GM19372 (cell line): ENCODE measurements around the gene KIF5A.
A peak's percentile ranks its signal among the peaks of the same experiment; 100 is the strongest.
"Not testable (repeated sequence)": the region's sequence is repeated elsewhere in the genome, so short reads cannot be mapped to it uniquely, and the experiment has no call there.

Experiments
- ATAC-seq: cut with Tn5 transposase; IDR thresholded peaks from one replicate; pipeline ENCODE4 v1.9.1; 2021; ENCODE audit warnings: mild to moderate bottlenecking, low read depth, moderate library complexity; ENCODE audit not compliant: unreplicated experiment

KIF5A gene

DNA sequence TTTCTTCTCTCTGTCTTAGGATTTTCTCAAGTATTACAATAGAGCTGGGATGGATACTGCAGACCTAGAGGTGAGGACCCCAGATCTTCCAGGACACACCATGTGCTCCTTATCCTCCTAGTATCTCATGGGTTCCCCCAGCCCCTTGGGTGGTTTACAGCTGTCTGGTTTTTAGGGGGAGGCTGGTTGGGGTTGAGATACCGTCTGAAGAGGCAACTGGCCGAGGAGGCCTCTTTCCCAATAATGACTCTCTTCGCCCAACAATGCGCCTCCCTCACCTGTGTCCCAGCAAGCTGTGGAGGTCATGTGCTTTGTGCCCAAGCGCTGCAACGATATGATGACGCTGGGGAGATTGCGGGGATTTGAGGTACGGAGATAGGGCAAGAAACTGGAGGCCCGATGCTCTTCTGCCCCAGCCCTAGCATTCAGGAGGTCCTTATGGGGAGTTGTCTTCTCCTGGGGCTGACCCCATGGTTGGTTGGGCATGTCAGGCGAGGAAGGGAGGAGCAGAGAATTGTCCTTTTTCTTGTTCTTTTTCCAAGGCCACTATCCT, 65.2 kb downstream of the KIF5A start:
- ATAC-seq = no peak

DNA sequence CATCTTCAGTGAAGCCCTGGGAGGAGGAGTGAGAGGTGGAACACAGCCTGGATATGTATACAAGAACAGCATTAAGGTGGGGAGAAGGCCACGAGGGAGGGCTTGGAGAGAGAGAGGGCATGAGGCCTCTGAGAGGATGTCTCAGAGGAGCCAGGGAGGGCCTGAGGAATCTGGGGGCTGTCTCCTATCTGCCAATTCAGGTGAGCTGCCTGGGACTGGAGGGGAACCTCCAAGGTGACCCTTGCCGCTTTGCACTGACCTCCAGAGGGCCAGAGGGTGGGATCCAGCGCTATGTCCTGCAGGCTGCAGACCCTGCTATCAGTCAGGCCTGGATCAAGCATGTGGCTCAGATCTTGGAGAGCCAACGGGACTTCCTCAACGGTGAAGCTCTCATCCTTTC, 65.8 kb downstream of the KIF5A start:
- no peak for ATAC-seq

DNA sequence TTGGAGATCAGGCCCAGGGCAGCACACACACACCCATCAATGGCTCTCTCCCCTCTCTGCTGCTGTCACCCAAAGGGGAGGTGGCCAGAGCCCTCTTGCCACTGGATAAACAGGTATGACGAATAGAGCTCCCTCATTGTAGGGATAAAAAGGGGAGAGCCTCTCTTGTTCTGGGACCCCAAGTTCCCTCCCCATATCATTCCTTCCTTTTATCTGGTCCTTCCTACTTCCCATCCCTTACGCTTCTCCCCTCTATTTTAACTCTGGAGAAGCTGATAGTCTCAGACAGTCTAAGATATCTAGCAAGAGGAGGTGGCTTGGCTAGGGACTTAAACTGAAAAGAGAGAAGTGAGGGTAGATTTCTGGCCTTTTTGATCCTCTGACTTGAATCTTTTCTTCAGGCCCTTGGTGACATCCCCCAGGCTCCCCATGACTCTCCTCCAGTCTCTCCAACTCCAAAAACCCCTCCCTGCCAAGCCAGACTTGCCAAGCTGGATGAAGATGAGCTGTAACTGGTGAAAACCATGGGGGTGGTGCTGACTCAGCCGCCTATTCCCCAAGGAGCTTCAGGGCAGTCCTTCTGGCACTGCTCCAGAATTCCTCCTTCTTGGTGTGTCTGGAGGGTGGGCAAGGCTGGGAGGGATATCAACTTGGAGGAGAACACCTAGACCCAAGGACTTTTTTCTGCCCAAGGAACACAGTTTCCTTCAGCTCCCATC, 66.7 kb downstream of the KIF5A start:
- no peak for ATAC-seq

DNA sequence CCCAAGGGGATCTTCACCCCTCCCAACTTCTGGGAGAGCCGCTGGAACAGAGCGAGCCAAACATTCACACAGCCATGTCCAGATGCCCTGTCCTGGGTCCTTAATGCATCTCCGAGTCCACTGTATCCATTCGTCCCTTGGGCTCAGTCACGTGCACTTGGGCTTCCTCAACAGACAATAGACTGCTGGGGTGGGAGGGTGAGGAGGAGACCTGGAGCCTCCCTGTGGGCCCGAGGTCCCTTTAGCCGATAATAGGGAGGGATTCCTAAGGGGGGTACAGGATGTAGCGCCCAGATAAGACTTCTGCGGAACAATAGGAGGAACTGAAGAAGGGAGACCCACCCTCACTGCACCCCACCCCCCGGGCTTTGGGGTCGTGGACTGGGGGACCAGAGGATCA, 68.1 kb downstream of the KIF5A start:
- ATAC-seq = no peak

DNA sequence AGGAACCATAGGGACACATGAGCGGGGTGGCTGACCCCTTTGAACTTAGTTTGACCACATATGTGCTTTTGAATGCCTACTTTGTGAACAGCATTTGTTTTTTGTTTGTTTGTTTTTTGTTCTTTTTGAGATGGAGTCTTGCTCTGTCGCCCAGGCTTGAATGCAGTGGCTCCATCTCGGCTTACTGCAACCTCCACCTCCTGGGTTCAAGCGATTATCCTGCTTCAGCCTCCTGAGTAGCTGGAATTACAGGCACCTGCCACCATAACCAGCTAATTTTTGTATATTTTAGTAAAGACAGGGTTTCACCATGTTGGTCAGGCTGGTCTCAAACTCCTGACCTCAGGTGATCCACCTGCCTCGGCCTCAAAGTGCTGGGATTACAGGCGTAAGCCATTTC, 68.6 kb downstream of the KIF5A start:
- not testable (repeated sequence) for ATAC-seq

DNA sequence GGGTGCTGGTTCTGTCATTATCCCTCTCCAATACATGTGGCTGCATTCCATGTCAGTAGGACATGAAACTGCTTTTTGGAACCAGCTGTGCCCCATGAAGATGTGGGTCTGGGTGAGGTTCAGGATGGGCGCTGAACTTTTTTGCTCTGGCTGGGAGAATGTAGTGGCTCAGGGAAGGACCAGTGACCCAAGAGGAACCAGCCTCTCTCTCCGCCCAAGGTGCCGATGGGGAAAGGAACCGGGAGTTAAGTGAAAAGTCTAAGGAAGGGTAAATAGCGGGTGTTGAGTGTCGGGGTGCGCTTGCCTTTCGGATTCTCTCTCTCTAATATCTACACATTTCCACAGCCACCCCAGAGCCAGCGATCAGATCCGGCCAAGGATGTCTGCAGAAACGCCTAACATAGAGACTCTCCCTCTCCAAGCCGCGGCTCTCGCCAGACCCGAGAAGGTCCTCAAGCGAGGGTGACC, 69.2 kb downstream of the KIF5A start:
- no peak for ATAC-seq

DNA sequence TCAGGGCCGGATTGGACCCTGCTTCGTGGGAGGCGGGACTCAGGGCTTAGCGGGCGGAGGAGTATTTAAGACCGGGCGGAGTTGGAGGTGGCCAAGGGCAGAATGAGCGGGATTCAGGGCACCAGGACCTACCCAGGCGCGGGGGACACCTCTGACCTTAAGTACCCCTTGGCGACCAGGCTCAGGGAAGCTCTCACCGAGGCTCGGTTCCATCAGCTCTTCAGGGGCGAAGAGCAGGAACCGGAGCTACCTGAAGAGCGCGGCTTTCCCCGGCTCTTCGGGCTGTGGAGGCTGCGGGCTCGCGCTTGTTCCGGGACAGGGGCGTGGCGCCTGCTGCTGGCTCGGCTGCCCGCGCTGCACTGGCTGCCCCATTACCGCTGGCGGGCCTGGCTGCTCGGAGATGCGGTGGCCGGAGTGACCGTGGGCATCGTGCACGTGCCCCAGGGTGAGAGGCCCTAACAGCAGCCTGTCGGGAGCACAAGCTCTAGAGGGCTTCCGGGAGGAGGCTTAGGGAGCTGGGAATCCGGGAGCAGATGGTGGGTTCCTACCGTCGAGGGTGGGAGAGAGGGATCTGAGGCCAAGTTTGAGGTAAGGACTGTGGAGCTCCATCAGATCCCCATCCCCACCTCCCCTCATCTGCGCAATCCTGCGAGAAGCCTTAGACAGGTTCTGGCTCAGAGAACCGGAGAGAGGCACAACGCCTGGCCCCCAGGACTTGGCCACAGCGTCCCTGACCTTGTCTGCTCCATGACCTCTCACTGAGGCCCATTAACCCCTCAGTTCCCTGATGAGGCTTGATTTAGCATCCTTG, 69.8 kb downstream of the KIF5A start:
- no peak for ATAC-seq

DNA sequence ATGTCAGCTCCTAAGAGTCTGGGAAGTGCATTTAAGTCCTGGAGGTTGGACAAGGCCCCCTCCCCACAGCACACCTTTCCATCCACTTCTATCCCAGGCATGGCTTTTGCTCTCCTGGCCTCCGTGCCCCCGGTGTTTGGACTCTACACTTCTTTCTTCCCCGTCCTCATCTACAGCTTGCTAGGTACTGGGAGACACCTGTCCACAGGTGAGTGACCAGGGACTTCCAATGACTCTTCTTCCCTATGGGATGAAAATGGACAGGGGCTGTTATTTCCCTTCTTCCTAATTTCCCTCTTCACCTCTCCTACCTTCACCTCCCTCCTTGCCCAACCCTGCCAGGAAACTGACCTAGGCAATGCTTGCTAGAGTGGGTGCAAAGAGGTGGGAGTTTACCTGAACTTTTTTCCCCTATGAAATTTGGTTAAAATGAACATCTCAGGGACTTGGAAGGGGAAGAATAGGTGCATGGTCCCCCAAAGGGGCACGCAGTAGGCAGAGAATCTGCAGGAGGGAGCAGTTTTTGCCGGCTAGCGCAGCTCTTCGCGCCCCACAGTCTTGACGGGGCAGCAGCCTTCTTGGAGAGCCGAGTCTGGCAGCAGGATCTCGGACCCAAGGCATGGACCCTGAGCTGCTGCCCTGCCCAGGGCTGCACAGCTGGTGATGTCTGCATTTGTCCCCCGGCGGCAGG, 70.5 kb downstream of the KIF5A start:
- no peak for ATAC-seq

DNA sequence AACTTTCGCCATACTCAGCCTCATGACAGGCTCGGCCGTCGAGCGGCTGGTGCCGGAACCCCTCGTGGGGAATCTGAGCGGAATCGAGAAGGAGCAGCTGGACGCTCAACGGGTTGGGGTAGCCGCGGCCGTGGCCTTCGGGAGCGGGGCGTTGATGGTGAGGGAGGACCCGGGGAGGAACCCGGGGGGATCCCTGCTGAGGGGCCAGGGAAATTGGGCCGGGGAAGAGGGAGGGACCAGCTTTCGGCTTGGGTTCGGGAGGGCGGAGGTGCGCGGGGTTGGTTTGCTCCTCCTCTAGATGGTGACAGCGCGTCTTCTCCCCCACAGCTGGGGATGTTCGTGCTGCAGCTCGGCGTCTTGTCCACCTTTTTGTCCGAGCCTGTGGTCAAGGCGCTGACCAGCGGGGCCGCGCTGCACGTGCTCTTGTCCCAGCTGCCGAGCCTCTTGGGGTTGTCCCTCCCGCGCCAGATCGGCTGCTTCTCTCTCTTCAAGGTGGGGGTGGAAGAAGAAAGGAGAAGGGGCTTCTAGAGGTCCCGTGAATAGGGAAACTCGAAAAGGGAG, 71.2 kb downstream of the KIF5A start:
- no peak for ATAC-seq

DNA sequence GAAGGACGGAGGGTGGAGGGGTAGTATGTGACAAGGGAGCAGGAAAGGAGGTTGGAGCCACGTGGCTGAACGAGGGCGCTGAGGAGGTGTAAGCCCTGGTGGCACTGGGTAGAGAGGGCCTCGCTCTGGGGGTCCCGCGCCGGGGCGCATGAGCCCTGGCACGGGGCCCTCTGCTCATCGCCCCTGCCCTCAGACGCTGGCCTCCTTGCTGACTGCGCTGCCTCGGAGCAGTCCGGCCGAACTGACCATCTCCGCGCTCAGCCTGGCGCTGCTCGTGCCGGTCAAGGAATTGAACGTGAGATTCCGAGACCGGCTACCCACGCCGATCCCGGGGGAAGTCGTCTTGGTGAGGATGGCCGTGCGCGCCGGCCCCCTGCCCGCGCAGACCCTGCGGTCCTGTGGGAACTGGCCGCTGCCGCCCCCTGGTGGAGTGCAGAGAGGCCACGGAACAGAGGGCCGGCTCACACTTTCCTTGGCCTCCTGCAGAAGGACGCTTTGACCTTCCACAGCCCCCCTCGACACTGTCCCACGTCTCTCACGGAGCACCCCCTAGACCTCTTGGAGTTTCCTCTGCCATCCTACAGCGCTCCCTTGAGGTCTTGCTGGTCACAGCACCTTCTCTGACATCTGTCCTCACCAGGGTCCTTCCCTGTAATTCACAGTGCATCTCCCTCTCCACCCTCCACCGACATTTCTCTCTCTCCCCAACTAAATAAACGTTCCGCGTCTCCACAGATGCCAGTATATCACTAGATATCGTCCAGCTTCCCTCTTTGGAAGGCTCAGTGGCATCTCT, 71.9 kb downstream of the KIF5A start:
- ATAC-seq = peak; percentile 62

DNA sequence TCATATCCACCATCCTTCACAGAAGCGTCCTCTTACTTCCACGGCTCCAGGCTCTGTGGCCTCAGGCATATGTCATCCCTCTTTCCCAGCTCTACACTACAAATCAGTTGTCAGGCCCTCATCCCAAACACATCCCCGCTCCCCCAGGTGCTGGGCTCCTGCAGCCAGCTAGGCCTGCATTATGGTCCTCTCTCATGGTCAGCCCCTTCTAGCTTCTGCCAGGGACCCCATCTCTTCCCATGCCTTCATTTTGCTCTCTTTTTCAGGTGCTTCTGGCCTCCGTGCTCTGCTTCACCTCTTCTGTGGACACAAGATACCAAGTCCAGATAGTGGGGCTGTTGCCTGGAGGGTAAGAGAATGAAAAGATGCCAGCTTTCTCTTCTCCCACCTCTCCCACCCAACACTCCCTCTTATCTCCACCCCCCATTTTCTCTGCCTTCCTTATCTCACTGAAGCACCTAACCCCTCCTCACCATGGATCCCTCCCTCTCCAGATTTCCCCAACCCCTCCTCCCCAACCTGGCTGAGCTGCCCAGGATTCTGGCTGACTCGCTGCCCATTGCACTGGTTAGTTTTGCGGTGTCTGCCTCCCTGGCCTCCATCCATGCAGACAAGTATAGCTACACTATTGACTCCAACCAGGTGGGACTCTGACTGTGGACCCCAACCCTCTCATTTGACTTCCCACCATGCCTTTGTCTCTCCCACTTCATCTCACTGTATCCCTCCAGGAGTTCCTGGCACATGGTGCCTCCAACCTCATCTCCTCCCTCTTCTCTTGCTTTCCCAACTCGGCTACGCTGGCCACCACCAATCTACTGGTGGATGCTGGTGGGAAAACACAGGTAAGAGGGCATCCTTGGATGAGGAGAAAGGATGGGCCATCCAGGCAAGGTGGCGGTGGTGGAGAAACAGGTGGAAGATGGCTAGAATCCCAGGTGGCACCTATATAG, 72.7 kb downstream of the KIF5A start:
- ATAC-seq = no peak

DNA sequence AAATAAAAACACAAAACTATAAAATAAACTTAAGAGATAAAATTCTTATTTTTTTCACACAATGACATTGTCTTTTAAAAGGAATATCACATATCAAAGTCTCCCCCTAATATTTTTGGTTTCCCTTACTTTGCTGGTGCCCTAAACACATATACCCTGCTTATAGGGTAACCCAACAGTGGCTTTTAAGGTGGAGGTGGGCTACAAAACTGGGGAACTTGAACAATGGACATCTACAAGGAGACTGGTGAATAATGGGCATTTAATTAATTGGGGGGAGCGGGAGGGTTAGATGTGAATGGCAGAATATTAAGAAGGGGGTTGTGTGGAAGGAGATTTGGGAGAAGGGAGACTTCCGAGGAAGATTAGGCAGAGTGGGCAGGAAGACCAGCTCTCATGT, 73.5 kb downstream of the KIF5A start:
- no peak for ATAC-seq

DNA sequence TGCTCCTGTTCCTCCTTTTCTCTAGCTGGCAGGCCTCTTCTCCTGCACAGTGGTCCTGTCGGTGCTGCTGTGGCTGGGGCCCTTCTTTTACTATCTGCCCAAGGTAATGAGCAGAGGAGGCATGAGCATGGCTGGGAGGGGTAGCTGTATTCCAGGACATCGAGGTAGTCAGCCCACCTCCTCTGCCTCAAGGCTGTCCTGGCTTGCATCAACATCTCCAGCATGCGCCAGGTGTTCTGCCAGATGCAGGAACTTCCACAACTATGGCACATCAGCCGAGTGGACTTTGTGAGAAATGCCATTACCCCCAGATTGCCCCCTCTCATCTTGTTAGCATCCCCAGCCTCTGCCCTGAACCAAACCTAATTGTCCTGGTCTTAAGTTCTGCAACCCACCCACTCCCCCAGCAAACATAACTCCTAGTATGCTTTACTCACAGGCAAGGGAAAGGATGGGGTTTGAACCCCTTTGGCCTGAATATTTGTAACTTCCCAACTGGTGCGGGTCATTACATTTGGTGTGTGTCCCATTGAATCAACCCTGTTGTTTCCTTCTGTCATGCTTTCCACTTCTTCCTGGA, 74.1 kb downstream of the KIF5A start:
- ATAC-seq = no peak

DNA sequence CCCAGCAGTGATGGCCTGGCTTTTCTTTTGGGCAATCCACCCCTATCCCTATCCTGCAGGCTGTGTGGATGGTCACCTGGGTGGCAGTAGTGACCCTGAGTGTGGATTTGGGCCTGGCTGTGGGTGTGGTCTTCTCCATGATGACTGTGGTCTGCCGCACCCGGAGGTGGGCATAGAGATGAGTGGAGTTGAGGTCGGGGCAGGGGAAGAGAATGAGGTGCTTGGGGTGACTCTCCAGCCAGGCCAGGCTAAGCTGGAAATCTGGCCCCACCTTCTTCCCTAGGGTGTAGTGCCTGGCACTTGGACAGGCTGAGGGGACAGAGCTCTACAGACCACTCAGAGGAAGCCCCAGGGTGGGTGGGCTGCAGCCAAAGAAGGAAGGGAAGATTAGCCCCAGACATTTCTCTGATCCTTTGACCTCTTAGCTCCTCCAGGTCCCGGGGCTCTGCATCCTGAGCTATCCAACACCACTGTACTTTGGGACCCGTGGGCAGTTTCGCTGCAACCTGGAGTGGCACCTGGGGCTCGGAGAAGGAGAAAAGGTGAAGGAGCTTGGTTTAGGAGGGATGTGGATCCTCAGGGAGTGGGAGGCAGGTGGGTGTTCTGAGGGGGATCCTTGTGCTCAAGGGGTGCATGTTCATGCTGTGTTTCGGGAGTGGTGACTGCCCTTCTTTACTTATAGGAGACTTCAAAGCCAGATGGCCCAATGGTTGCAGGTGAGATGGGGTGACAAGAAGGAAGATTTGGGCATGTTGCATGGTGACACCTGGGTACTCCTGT, 74.8 kb downstream of the KIF5A start:
- no peak for ATAC-seq

DNA sequence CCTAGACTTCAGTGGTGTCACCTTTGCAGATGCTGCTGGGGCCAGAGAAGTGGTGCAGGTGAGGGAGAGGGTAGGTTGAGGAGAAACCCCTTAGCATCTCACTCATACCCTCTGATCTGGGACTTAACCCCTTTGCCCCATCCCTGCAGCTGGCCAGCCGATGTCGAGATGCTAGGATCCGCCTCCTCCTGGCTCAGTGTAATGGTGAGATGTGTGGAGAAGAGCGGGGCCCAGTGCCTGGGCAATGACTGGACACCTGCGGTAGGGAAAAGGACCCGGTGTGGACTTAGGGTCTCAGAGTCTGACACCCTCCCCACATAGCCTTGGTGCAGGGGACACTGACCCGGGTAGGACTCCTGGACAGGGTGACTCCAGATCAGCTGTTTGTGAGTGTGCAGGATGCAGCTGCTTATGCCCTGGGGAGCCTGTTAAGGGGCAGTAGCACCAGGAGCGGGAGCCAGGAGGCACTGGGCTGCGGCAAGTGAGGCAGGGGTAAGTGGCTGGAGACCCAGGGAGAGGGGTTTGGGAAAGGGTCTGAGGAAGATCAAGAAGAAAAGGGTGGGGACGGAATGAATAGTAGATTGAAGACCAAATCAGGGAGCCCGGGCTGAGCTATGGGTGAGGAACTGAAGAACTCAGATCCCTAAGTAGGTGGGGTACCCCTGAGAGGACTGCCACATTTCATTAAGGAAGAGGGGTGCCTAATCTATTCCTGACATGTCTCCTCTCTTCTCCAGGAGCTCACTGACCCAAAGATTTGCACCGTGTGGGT, 75.6 kb downstream of the KIF5A start:
- ATAC-seq = no peak

DNA sequence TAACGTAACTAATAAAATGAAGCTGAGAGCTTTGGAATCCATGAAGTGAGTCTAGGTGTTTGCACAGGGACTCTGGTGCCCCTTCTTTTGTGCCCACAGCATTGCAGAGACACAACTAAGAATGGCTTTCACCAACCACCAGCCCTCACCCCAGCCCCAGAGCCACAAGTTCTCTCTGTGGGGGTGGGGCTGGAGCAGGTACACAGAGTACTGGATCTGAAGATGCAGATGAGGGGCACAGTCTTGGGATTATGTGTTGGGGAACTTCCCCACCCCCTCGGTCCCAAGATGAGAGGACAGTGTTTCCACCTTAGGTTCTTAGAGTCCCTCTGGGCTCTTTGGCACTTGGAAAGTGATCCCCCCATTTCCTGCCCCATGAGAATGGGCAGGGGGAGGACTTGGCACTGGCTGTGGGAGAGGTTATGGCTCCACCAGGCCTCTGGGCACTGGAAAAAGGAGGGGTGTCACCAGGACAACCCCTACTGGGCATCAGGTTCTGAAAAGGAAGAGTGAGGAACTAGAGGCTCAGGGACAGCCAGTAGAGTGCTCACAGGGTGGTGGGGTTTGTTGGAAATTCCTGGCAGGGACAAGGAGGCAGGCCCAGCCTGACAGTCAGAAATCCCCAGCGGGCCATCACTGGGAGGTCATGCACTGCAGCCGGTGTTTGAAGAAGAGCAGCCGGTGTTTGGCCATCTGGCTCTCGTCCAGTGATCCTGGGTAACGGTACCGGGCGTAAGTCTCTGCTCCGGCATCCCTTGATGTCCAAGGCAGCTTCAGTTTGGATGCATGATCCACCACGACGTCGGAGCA, 76.5 kb downstream of the KIF5A start:
- no peak for ATAC-seq
